HepG2 (cell line): ENCODE results near the gene HDAC8. TPM values are rescaled to one million over a fixed set of nuclear protein-coding genes. Genes with fewer than 3 reads are reported as not detected.

Source experiments
- ATAC-seq: fragments of 200-7000 bp; cut with Tn5 transposase; 3 replicates; pipeline ENCODE4 v1.9.1; 2020; ENCODE audit warnings: mild to moderate bottlenecking, moderate library complexity
- BruUV-seq: library from RNA; stranded (reverse); fragments of 400-500 nt; replicated peaks from 2 replicates; lab custom pipeline; 2021; lab: Mats Ljungman, UMichigan
- CTCF ChIA-PET: fragments of 300-600 bp; formaldehyde crosslinking; extraction: SDS; loops from one replicate; lab custom pipeline; 2021; ENCODE audit warnings: low total read pairs, inconsistent platforms, low intra/inter-chr PET ratio; lab: Yijun Ruan, JAX
- POLR2A ChIA-PET: fragments of 350-600 bp; sonication (Branson Sonifier 250); formaldehyde crosslinking; loops from one replicate; lab custom pipeline; 2020; ENCODE audit warnings: antibody characterized with exemption, inconsistent platforms; lab: Yijun Ruan, JAX
- DNase-seq: peaks from one replicate; pipeline ENCODE4 v3.0.0-alpha.2; 2015; ENCODE audit warnings: low spot score
- FAIRE-seq: peaks from 3 replicates; lab custom pipeline; 2011; peaks lifted over from hg19 to GRCh38; lab: Jason Lieb, UNC
- H2AFZ ChIP-seq: one replicate; pipeline ENCODE4 v1.6.1; 2011; ENCODE audit warnings: low read length, inconsistent platforms
- H3K27ac ChIP-seq: fragments of 300-600 bp; 3 replicates; pipeline ENCODE4 v1.8.0; 2011; ENCODE audit warnings: mixed run types, mild to moderate bottlenecking, mixed read lengths, low read length, inconsistent platforms; ENCODE audit not compliant: insufficient read depth; ENCODE audit errors: extremely low read length
- H3K27me3 ChIP-seq, 2 experiments: fragments of 200-600 bp in 1 of 2; 2 replicates in 1 of 2; 3 replicates in 1 of 2; pipeline versions ENCODE4 v1.6.0 to v1.8.0; 2011; ENCODE audit warnings: low read length in 2 of 2, mild to moderate bottlenecking in 2 of 2, moderate library complexity in 2 of 2, inconsistent platforms in 1 of 2; ENCODE audit not compliant: insufficient read depth in 2 of 2, control insufficient read depth in 1 of 2
- H3K36me3 ChIP-seq, 2 experiments: fragments of 200-600 bp in 1 of 2; replicated peaks in 1 of 2; 2 replicates in 1 of 2; 3 replicates in 1 of 2; pipeline versions ENCODE4 v1.5.1 to v1.8.0; 2011; ENCODE audit warnings: low read length in 2 of 2, inconsistent platforms in 1 of 2; ENCODE audit not compliant: insufficient read depth in 2 of 2, control insufficient read depth in 1 of 2
- H3K4me1 ChIP-seq: 2 replicates; pipeline ENCODE4 v1.5.1; 2012; ENCODE audit warnings: low read length, inconsistent platforms; ENCODE audit not compliant: insufficient read depth
- H3K4me2 ChIP-seq: 2 replicates; pipeline ENCODE4 v1.6.0; 2011; ENCODE audit warnings: low read depth, low read length, inconsistent platforms
- H3K4me3 ChIP-seq, 3 experiments: fragments of 200-600 bp in 1 of 3; sonication (generic), shearing (Covaris generic) in 1 of 3; replicated peaks in 1 of 3; 2 replicates each; pipeline ENCODE4 v1.5.1; 2011 to 2016; ENCODE audit warnings: low read length in 3 of 3, inconsistent platforms in 2 of 3, low read depth in 2 of 3, mild to moderate bottlenecking in 2 of 3, control low read depth in 1 of 3, mixed read lengths in 1 of 3; ENCODE audit not compliant: insufficient read depth in 1 of 3
- H3K79me2 ChIP-seq: one replicate; pipeline ENCODE4 v1.6.1; 2011; ENCODE audit warnings: low read length, inconsistent platforms; ENCODE audit not compliant: insufficient read depth
- H3K9ac ChIP-seq: 2 replicates; pipeline ENCODE4 v1.6.0; 2011; ENCODE audit warnings: mild to moderate bottlenecking, low read depth, low read length, inconsistent platforms; ENCODE audit not compliant: insufficient read depth
- H3K9me3 ChIP-seq: 2 replicates; pipeline ENCODE4 v1.5.1; 2012; ENCODE audit warnings: mild to moderate bottlenecking, low read length
- H4K20me1 ChIP-seq: 2 replicates; pipeline ENCODE4 v1.6.0; 2011; ENCODE audit warnings: inconsistent platforms, mild to moderate bottlenecking, low read length, moderate library complexity; ENCODE audit not compliant: insufficient read depth
- GATAD1 ChIP-seq: IDR thresholded peaks from 2 replicates; pipeline ENCODE4 v1.6.1; 2016; ENCODE audit warnings: missing genetic modification reagents, missing compliant biosample characterization
- GRHL1 ChIP-seq: sonication (generic); formaldehyde crosslinking; conservative IDR thresholded peaks from 2 replicates; pipeline ENCODE4 v1.8.0; 2022; ENCODE audit warnings: missing genetic modification reagents
- JDP2 ChIP-seq: sonication (generic); formaldehyde crosslinking; IDR thresholded peaks from 2 replicates; pipeline ENCODE4 v1.8.1; 2022; ENCODE audit warnings: missing genetic modification reagents, borderline replicate concordance
- NR2F1 ChIP-seq, 2 experiments: fragments of 450-650 bp in 1 of 2; formaldehyde crosslinking in 1 of 2; IDR thresholded peaks; 2 replicates each; pipeline versions ENCODE4 v1.5.0 to v1.6.1; 2016 to 2020; ENCODE audit warnings: mild to moderate bottlenecking in 1 of 2, missing compliant biosample characterization in 1 of 2, missing genetic modification reagents in 1 of 2, moderate library complexity in 1 of 2
- NR3C1 ChIP-seq: sonication (generic); formaldehyde crosslinking; IDR thresholded peaks from 2 replicates; pipeline ENCODE4 v1.4.0; 2020; ENCODE audit warnings: missing genetic modification reagents
- PRDM4 ChIP-seq: sonication (generic); formaldehyde crosslinking; IDR thresholded peaks from 2 replicates; pipeline ENCODE4 v1.9.0; 2021; ENCODE audit warnings: missing genetic modification reagents, borderline replicate concordance
- PRMT3 ChIP-seq: sonication (generic); formaldehyde crosslinking; IDR thresholded peaks from 2 replicates; pipeline ENCODE4 v1.8.1; 2022; ENCODE audit warnings: low read depth, mild to moderate bottlenecking, moderate library complexity, missing genetic modification reagents, borderline replicate concordance
- SRSF1 ChIP-seq: fragments of 200-400 bp; formaldehyde crosslinking; optimal IDR thresholded peaks from 2 replicates; pipeline ENCODE3; 2017; ENCODE audit warnings: mild to moderate bottlenecking, low read depth, low read length, moderate library complexity
- ZNF225 ChIP-seq: sonication (generic); formaldehyde crosslinking; IDR thresholded peaks from 2 replicates; pipeline ENCODE4 v1.4.0; 2020; ENCODE audit warnings: mild to moderate bottlenecking, missing genetic modification reagents
- ZNF317 ChIP-seq: sonication (generic); formaldehyde crosslinking; IDR thresholded peaks from 2 replicates; pipeline ENCODE4 v1.5.0; 2020; ENCODE audit warnings: mild to moderate bottlenecking, missing genetic modification reagents
- ZNF503 ChIP-seq: sonication (generic); formaldehyde crosslinking; IDR thresholded peaks from 2 replicates; pipeline ENCODE4 v1.4.0; 2020; ENCODE audit warnings: missing genetic modification reagents
- ZNF574 ChIP-seq: sonication (generic); formaldehyde crosslinking; IDR thresholded peaks from 2 replicates; pipeline ENCODE4 v1.4.0; 2020; ENCODE audit warnings: missing genetic modification reagents
- ZNF777 ChIP-seq: sonication (generic); formaldehyde crosslinking; IDR thresholded peaks from 2 replicates; pipeline ENCODE4 v1.4.0; 2020; ENCODE audit warnings: missing genetic modification reagents
- ZNF781 ChIP-seq: sonication (generic); formaldehyde crosslinking; IDR thresholded peaks from 2 replicates; pipeline ENCODE4 v1.5.1; 2020; ENCODE audit warnings: borderline replicate concordance, mild to moderate bottlenecking, missing genetic modification reagents; ENCODE audit errors: not compliant biosample characterization
- ZSCAN29 ChIP-seq: sonication (generic); formaldehyde crosslinking; conservative IDR thresholded peaks from 2 replicates; pipeline ENCODE4 v1.4.0; 2020; ENCODE audit warnings: mild to moderate bottlenecking, missing genetic modification reagents
- WGBS: methylation state at CpG from one replicate; pipeline ENCODE4 v1.1.6; 2017; ENCODE audit warnings: low lambda C conversion rate; 5-methylcytosine and 5-hydroxymethylcytosine counted together
- in situ Hi-C: cut with HindIII; loops from 2 replicates; pipeline ENCODE4 v1.10.0; 2017; ENCODE audit warnings: low pct_unique_long_range_greater_than_20kb; ENCODE audit not compliant: extremely low pct_ligation_motif_present
- intact Hi-C: fragments of 100-400 bp; cut with micrococcal nuclease; formaldehyde crosslinking; loops from one replicate; pipeline ENCODE4 v1.10.0; 2022; ENCODE audit not compliant: unreplicated experiment
- polyA plus RNA-seq, 8 experiments: library from polyadenylated mRNA; depleted of rRNA in 3 of 8; stranded (reverse) in 7 of 8; unstranded in 1 of 8; fragments of >200 nt; fragmentation: Illumina TruSeq in 4 of 8; extraction: Trizol in 4 of 8; gene quantifications; 2 replicates each; pipeline versions ENCODE4 v1.2.1 to v1.2.3, GENCODE V29; 2011 to 2016; ENCODE audit warnings: low read depth in 4 of 8, missing spikeins in 1 of 8, mixed read lengths in 1 of 8; ENCODE audit not compliant: insufficient read depth in 1 of 8
- total RNA-seq, 5 experiments: library from RNA; depleted of rRNA; stranded (reverse); fragments of >200 nt; fragmentation: Illumina TruSeq; extraction: Trizol; gene quantifications; 2 replicates each; pipeline ENCODE4 v1.2.3, GENCODE V29; 2016; ENCODE audit warnings: low read depth in 1 of 5

The HDAC8 gene
- total and polyA plus RNA-seq, 2 of the 13 experiments (the other 11 are each of a cell fraction or from before 2014, with no cell fraction given), result 13.7 to 28.6 TPM

GRCh38 chrX:72346302-72346949 is 226.2 kb downstream of the HDAC8 start:
- Histone ChIP-seq H3K4me1 (no peaks in the 10 kb centered on the region), H3K36me3 (no peaks in the 10 kb centered on the region), H3K27ac (no peak overlapping the region), H3K4me2 (no peak overlapping the region), H3K4me3 (no peak overlapping the region), H3K27me3 (no peaks in the 10 kb centered on the region), H3K9ac (no peak overlapping the region), H2AFZ (no peak overlapping the region), H3K9me3 (no peaks in the 10 kb centered on the region), H4K20me1 (no peaks in the 10 kb centered on the region), H3K79me2 (no peaks in the 10 kb centered on the region)
- intact Hi-C loops (no loop called here), in situ Hi-C loops (no loop called here)
- POLR2A ChIA-PET, result no interaction called here
- BruUV-seq, result no TSS peak
- ATAC-seq, result no peak
- CTCF ChIA-PET, result no interaction called here
- FAIRE-seq, result no peak
- no peak for DNase-seq
- 100% methylated on average over 3 of the region's 6 CpGs for WGBS
- TF ChIP-seq NR3C1 (CRISPR knock-in tag), result no peak
- TF ChIP-seq JDP2 (CRISPR knock-in tag), result no peak
- no peak for TF ChIP-seq ZSCAN29 (CRISPR knock-in tag)
- no peak for TF ChIP-seq PRDM4 (CRISPR knock-in tag)
- TF ChIP-seq ZNF777 (CRISPR knock-in tag), result no peak
- no peak for TF ChIP-seq ZNF574
- TF ChIP-seq SRSF1, result no peak
- no peak for TF ChIP-seq ZNF781
- no peak for TF ChIP-seq ZNF317 (CRISPR knock-in tag)
- no peak for TF ChIP-seq GATAD1 (CRISPR knock-in tag)
- no peak for TF ChIP-seq PRMT3 (CRISPR knock-in tag)
- TF ChIP-seq ZNF503 (CRISPR knock-in tag), result no peak
- TF ChIP-seq ZNF225 (CRISPR knock-in tag), result no peak
- no peak for TF ChIP-seq GRHL1 (CRISPR knock-in tag)
- TF ChIP-seq NR2F1 (CRISPR knock-in tag; IDR thresholded peaks at IDR 0.05), result no peak
